GM12878 (cell line): ENCODE data around the gene TAX1BP3. TPM values are rescaled to one million over a fixed set of nuclear protein-coding genes. Genes with fewer than 3 reads are reported as not detected.
A peak's percentile ranks its signal among the peaks of the same experiment; 100 is the strongest.

Source experiments
- ATAC-seq: fragments of 200-7000 bp; cut with Tn5 transposase; 3 replicates; pipeline ENCODE4 v1.9.1; 2020; ENCODE audit warnings: mild to moderate bottlenecking, moderate library complexity
- BruUV-seq: library from RNA; stranded (reverse); fragments of 400-500 nt; replicated peaks from 2 replicates; lab custom pipeline; 2021; lab: Mats Ljungman, UMichigan
- CTCF ChIA-PET: fragments of 300-600 bp; sonication (Branson Sonifier 250); formaldehyde crosslinking; extraction: SDS; loops from one replicate; lab custom pipeline; 2021; ENCODE audit warnings: inconsistent platforms; lab: Yijun Ruan, JAX
- POLR2A ChIA-PET: fragments of 350-600 bp; formaldehyde crosslinking; extraction: SDS; loops from one replicate; lab custom pipeline; 2021; ENCODE audit warnings: inconsistent platforms; lab: Charles Lee
- RAD21 ChIA-PET: fragments of 300-600 bp; sonication (Branson Sonifier 250); formaldehyde crosslinking; loops from one replicate; lab custom pipeline; 2023; ENCODE audit warnings: antibody characterized with exemption; ENCODE audit not compliant: unreplicated experiment; lab: Charles Lee
- SMC1A ChIA-PET: fragments of 300-600 bp; sonication (Branson Sonifier 250); formaldehyde crosslinking; loops from one replicate; lab custom pipeline; 2023; ENCODE audit not compliant: unreplicated experiment, uncharacterized antibody; lab: Charles Lee
- DNase-seq: peaks from one replicate; pipeline ENCODE4 v3.0.0-alpha.2; 2011; ENCODE audit warnings: low read depth, low spot score
- FAIRE-seq: peaks from 3 replicates; lab custom pipeline; 2011; peaks lifted over from hg19 to GRCh38; lab: Jason Lieb, UNC
- H2AFZ ChIP-seq: 2 replicates; pipeline ENCODE4 v1.6.0; 2011; ENCODE audit warnings: low read depth, low read length, control low read depth; ENCODE audit not compliant: control insufficient read depth
- H3K27ac ChIP-seq: 2 replicates; pipeline ENCODE4 v1.5.1; 2011; ENCODE audit warnings: control low read depth; ENCODE audit not compliant: control insufficient read depth, insufficient read depth
- H3K27me3 ChIP-seq, 2 experiments: replicated peaks in 1 of 2; 2 replicates each; pipeline versions ENCODE4 v1.6.0 to v1.6.1; 2011; ENCODE audit warnings: low read length in 1 of 2; ENCODE audit not compliant: control insufficient read depth in 2 of 2, insufficient read depth in 2 of 2
- H3K36me3 ChIP-seq, 2 experiments: 2 replicates each; pipeline ENCODE4 v1.5.1; 2011; ENCODE audit warnings: low read length in 1 of 2; ENCODE audit not compliant: control insufficient read depth in 2 of 2, insufficient read depth in 2 of 2
- H3K4me1 ChIP-seq: 2 replicates; pipeline ENCODE4 v1.6.1; 2011; ENCODE audit warnings: mild to moderate bottlenecking, low read length, moderate library complexity, mixed read lengths; ENCODE audit not compliant: control insufficient read depth, insufficient read depth
- H3K4me2 ChIP-seq: 2 replicates; pipeline ENCODE4 v1.6.0; 2011; ENCODE audit warnings: control low read depth; ENCODE audit not compliant: control insufficient read depth, insufficient read depth
- H3K4me3 ChIP-seq: fragments of 200-600 bp; sonication (generic); 2 replicates; pipeline ENCODE4 v1.5.1; 2016
- H3K79me2 ChIP-seq: 2 replicates; pipeline ENCODE4 v1.6.0; 2011; ENCODE audit warnings: low read length; ENCODE audit not compliant: control insufficient read depth, insufficient read depth
- H3K9ac ChIP-seq: 2 replicates; pipeline ENCODE4 v1.8.0; 2011; ENCODE audit warnings: low read length, control low read depth, mixed read lengths; ENCODE audit not compliant: control insufficient read depth, insufficient read depth
- H3K9me3 ChIP-seq: replicated peaks from 3 replicates; pipeline ENCODE4 v1.5.1; 2011; ENCODE audit warnings: mild to moderate bottlenecking, low read length; ENCODE audit not compliant: control insufficient read depth, insufficient read depth
- H4K20me1 ChIP-seq: 2 replicates; pipeline ENCODE4 v1.6.0; 2011; ENCODE audit not compliant: control insufficient read depth, insufficient read depth
- LARP7 ChIP-seq: fragments of 450-650 bp; IDR thresholded peaks from 2 replicates; pipeline ENCODE4 v1.6.1; 2017; ENCODE audit warnings: mild to moderate bottlenecking
- MEF2B ChIP-seq: fragments of 450-650 bp; IDR thresholded peaks from 2 replicates; pipeline ENCODE4 v1.6.1; 2018; ENCODE audit warnings: mild to moderate bottlenecking, moderate library complexity; ENCODE audit not compliant: partially characterized antibody, poor library complexity, severe bottlenecking
- RELA ChIP-seq: fragments of 450-650 bp; IDR thresholded peaks from 2 replicates; pipeline ENCODE4 v1.8.0; 2014; ENCODE audit warnings: borderline replicate concordance; ENCODE audit not compliant: partially characterized antibody
- TCF7 ChIP-seq: IDR thresholded peaks from 2 replicates; pipeline ENCODE4 v1.6.1; 2014; ENCODE audit warnings: antibody characterized with exemption, borderline replicate concordance
- ZNF274 ChIP-seq: IDR thresholded peaks from one replicate; pipeline ENCODE4 v1.8.0; 2011; ENCODE audit not compliant: insufficient read length, insufficient read depth
- WGBS: methylation state at CpG from one replicate; pipeline ENCODE4 v1.1.6; 2016; ENCODE audit warnings: low lambda C conversion rate; ENCODE audit not compliant: insufficient replicate concordance, insufficient coverage; ENCODE audit errors: missing lambda C conversion rate; 5-methylcytosine and 5-hydroxymethylcytosine counted together
- in situ Hi-C: fragments of 300-500 bp; cut with MboI; formaldehyde crosslinking; loops from 9 replicates; pipeline ENCODE4 v1.14.3; 2018; ENCODE audit warnings: mixed read lengths
- intact Hi-C: fragments of 100-400 bp; cut with micrococcal nuclease; formaldehyde crosslinking; loops from one replicate; pipeline ENCODE4 v1.14.2; 2022; ENCODE audit not compliant: unreplicated experiment
- polyA plus RNA-seq, 11 experiments: library from polyadenylated mRNA; depleted of rRNA in 4 of 11; unstranded in 6 of 11; stranded (reverse) in 5 of 11; fragments of >200 nt; fragmentation: Nextera tagmentation in 4 of 11; fragmentation: Illumina TruSeq in 1 of 11; extraction: Ambion mirVana in 4 of 11; extraction: Trizol in 1 of 11; gene quantifications; 1 replicate in 1 of 11; 2 replicates in 10 of 11; pipeline versions ENCODE4 v1.2.1 to v1.2.3, GENCODE V29; 2011 to 2016; ENCODE audit warnings: inconsistent platforms in 2 of 11, missing spikeins in 2 of 11, low read depth in 1 of 11
- total RNA-seq, 4 experiments: library from RNA; depleted of rRNA in 3 of 4; stranded (reverse); fragments of >200 nt in 3 of 4; fragmentation: Illumina TruSeq in 1 of 4; extraction: Trizol in 1 of 4; gene quantifications; 2 replicates each; pipeline versions ENCODE4 v1.2.1 to v1.2.3, GENCODE V29; 2013 to 2021

The TAX1BP3 gene
- total and polyA plus RNA-seq, 10 of the 15 experiments (the other 5 are each of a cell fraction or from before 2014, with no cell fraction given) = 1.00 to 40.4 (median 15.4) TPM

DNA sequence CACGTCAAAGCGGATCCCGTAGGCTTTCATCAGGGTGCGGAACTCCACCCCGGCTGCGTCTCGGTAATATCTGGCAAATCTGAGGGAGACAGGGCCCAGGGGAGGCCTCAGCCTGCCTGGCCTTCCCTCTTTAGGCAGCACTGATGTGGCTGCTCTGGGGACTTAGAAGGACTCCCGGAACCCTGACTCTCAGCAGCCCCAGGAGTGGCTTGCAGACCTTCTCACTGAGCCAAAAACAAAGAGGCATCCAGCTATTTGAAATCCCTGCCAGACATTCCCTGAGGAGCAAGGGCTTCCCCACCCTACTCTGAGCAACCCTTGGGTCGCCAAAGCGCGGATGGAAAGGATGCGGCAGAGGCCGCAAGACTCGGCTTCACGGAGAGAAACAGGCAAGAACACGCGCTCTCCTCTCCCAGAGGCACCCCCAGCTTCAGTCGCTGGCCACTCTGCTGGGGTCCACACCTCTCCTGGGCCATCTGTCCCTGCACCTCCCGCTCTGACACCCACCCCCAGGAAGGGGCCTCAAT is 19.7 kb upstream of the TAX1BP3 start:
- H3K4me3 ChIP-seq = no peak overlapping the region
- H2AFZ ChIP-seq = no peak overlapping the region
- H3K9ac ChIP-seq = no peak overlapping the region
- POLR2A ChIA-PET = interaction anchor here (0.5 kb wide), 1 partner anchor 1481 kb away, joined by 3 read pairs; no protein-coding TSS in a partner anchor
- WGBS = 71% methylated on average over 18 of the region's 19 CpGs
- no peak for DNase-seq
- in situ Hi-C loops = no loop called here
- TF ChIP-seq LARP7 (0 out of 2 replicates have a peak, but pooled peaks have one; percentile 23), ZNF274 (no peak), RELA (no peak)
- peak; percentile 50 for ATAC-seq
- no TSS peak for BruUV-seq
- H3K27ac ChIP-seq = no peak overlapping the region
- H3K4me1 ChIP-seq = peaks cover 10% of the 10 kb centered on the region
- no peak for FAIRE-seq
- intact Hi-C loops = no loop called here
- peaks cover 1% of the 10 kb centered on the region for H3K79me2 ChIP-seq
- H3K36me3 ChIP-seq = peaks cover 0 to 4% of the 10 kb centered on the region in 2 experiments; a peak in 2 of 4 replicates
- H4K20me1 ChIP-seq = no peaks in the 10 kb centered on the region
- CTCF ChIA-PET = no interaction called here
- SMC1A ChIA-PET = interaction anchor here (1.0 kb wide), 1 partner anchor 44 kb away, joined by 4 read pairs; no protein-coding TSS in a partner anchor
- RAD21 ChIA-PET = interaction anchor here (1.0 kb wide), 1 partner anchor 23 kb away, joined by 3 read pairs; no protein-coding TSS in a partner anchor
- H3K27me3 ChIP-seq = no peaks in the 10 kb centered on the region
- no peaks in the 10 kb centered on the region for H3K9me3 ChIP-seq
- no peak overlapping the region for H3K4me2 ChIP-seq

GRCh38 chr17:3685174-3685573 is 16.8 kb upstream of the TAX1BP3 start:
- H2AFZ ChIP-seq = no peak overlapping the region
- no peaks in the 10 kb centered on the region for H3K79me2 ChIP-seq
- in situ Hi-C loops (no loop called here), intact Hi-C loops (no loop called here)
- H3K27ac ChIP-seq = no peak overlapping the region
- 48% methylated on average over 8 of the region's 13 CpGs for WGBS
- H3K36me3 ChIP-seq = peaks cover 0 to 4% of the 10 kb centered on the region in 2 experiments; a peak in 2 of 4 replicates
- no peak overlapping the region for H3K4me2 ChIP-seq
- ChIA-PET SMC1A (interaction anchor here (0.5 to 0.9 kb wide), 2 partner anchors 9 to 103 kb away, joined by 3 to 5 read pairs; no protein-coding TSS in a partner anchor), CTCF (interaction anchor here (5.1 kb wide), 1 partner anchor 51 kb away, joined by 105 read pairs; no protein-coding TSS in a partner anchor), RAD21 (interaction anchor here (0.7 to 1.2 kb wide), 3 partner anchors 9 to 56 kb away, joined by 3 to 4 read pairs (median 4); no protein-coding TSS in a partner anchor), POLR2A (interaction anchor here (0.7 kb wide), 1 partner anchor 55 kb away, joined by 4 read pairs; no protein-coding TSS in a partner anchor)
- ATAC-seq = no peak
- no TSS peak for BruUV-seq
- no peak for DNase-seq
- H3K9ac ChIP-seq = no peak overlapping the region
- H4K20me1 ChIP-seq = no peaks in the 10 kb centered on the region
- TF ChIP-seq TCF7 = no peak
- peak; percentile 65 for TF ChIP-seq MEF2B
- H3K4me3 ChIP-seq = no peak overlapping the region
- no peaks in the 10 kb centered on the region for H3K27me3 ChIP-seq
- no peak for FAIRE-seq
- H3K4me1 ChIP-seq = peaks cover 6% of the 10 kb centered on the region; the same call in 1 of the 2 replicates
- no peaks in the 10 kb centered on the region for H3K9me3 ChIP-seq
